Panc1 (cell line): ENCODE data around the gene SLC20A1. TPM values are rescaled to one million over a fixed set of nuclear protein-coding genes. Genes with fewer than 3 reads are reported as not detected.
A peak's percentile ranks its signal among the peaks of the same experiment; 100 is the strongest.
"Not testable (repeated sequence)": the region's sequence is repeated elsewhere in the genome, so short reads cannot be mapped to it uniquely, and the experiment has no call there.

Experiments
- ATAC-seq: fragments of 200-7000 bp; cut with Tn5 transposase; 2 replicates; pipeline ENCODE4 v1.9.1; 2020; ENCODE audit warnings: mild to moderate bottlenecking, moderate library complexity
- BruUV-seq: library from RNA; stranded (reverse); fragments of 400-500 nt; replicated peaks from 2 replicates; lab custom pipeline; 2021; lab: Mats Ljungman, UMichigan
- CTCF ChIA-PET: fragments of 300-600 bp; sonication (Branson Sonifier 250); formaldehyde crosslinking; loops from one replicate; lab custom pipeline; 2022; ENCODE audit warnings: antibody characterized with exemption; lab: Charles Lee
- POLR2A ChIA-PET: fragments of 300-600 bp; sonication (Branson Sonifier 250); formaldehyde crosslinking; loops from one replicate; lab custom pipeline; 2022; ENCODE audit warnings: antibody characterized with exemption; lab: Charles Lee
- DNase-seq: peaks from one replicate; pipeline ENCODE4 v3.0.0-alpha.2; 2010; ENCODE audit warnings: low read depth, low spot score
- H3K27ac ChIP-seq: 2 replicates; pipeline ENCODE4 v1.5.1; 2011; ENCODE audit warnings: mild to moderate bottlenecking, low read length, inconsistent platforms
- H3K27me3 ChIP-seq: fragments of 200-500 bp; sonication (Bioruptor generic); 2 replicates; pipeline ENCODE4 v1.6.0; 2014; ENCODE audit warnings: low read length, inconsistent platforms; ENCODE audit not compliant: control insufficient read depth, insufficient read depth
- H3K36me3 ChIP-seq: fragments of 200-500 bp; sonication (Bioruptor generic); 2 replicates; pipeline ENCODE4 v1.5.1; 2014; ENCODE audit warnings: inconsistent platforms, mild to moderate bottlenecking, low read length, moderate library complexity; ENCODE audit not compliant: control insufficient read depth, insufficient read depth
- H3K4me1 ChIP-seq: 2 replicates; pipeline ENCODE4 v1.5.1; 2011; ENCODE audit warnings: inconsistent platforms, mild to moderate bottlenecking, low read length, moderate library complexity; ENCODE audit not compliant: control insufficient read depth, insufficient read depth
- H3K4me3 ChIP-seq, 2 experiments: 2 replicates each; pipeline ENCODE4 v1.5.1; 2011 to 2012; ENCODE audit warnings: low read depth in 2 of 2, low read length in 2 of 2, mild to moderate bottlenecking in 2 of 2, inconsistent platforms in 1 of 2, moderate library complexity in 1 of 2
- H3K9me3 ChIP-seq: fragments of 200-500 bp; sonication (Bioruptor generic); 2 replicates; pipeline ENCODE4 v1.5.1; 2014; ENCODE audit warnings: low read depth, mild to moderate bottlenecking, inconsistent platforms, low read length, moderate library complexity; ENCODE audit not compliant: control insufficient read depth, insufficient read depth
- POLR2AphosphoS5 ChIP-seq: IDR thresholded peaks from 2 replicates; pipeline ENCODE4 v1.6.1; 2012; ENCODE audit warnings: mild to moderate bottlenecking, low read depth, low read length, moderate library complexity
- SIN3A ChIP-seq: IDR thresholded peaks from 2 replicates; pipeline ENCODE4 v1.6.1; 2012; ENCODE audit warnings: low read depth, mild to moderate bottlenecking, low read length, moderate library complexity, borderline replicate concordance; ENCODE audit not compliant: insufficient read depth
- TCF7L2 ChIP-seq: IDR thresholded peaks from 2 replicates; pipeline ENCODE4 v1.6.1; 2011; ENCODE audit warnings: mild to moderate bottlenecking, low read depth, low read length, inconsistent platforms
- in situ Hi-C: cut with HindIII; loops from 2 replicates; pipeline ENCODE4 v1.10.0; 2016; ENCODE audit warnings: low sequenced_read_pairs, low pct_unique_long_range_greater_than_20kb
- intact Hi-C: fragments of 100-400 bp; cut with micrococcal nuclease; formaldehyde crosslinking; loops from one replicate; pipeline ENCODE4 v1.10.0; 2022; ENCODE audit not compliant: unreplicated experiment
- total RNA-seq: library from RNA; stranded (reverse); gene quantifications from one replicate; pipeline ENCODE4 v1.2.1, GENCODE V29; 2021; ENCODE audit not compliant: unreplicated experiment
- TF ChIP-seq, protein P1 (sequence below), 2 experiments: IDR thresholded peaks; 2 replicates each; pipeline ENCODE4 v1.6.1; 2011 to 2012; ENCODE audit warnings: low read depth in 2 of 2, control low read depth in 1 of 2, low read length in 1 of 2, mild to moderate bottlenecking in 1 of 2, moderate library complexity in 1 of 2; ENCODE audit not compliant: insufficient read depth in 1 of 2
- TF ChIP-seq, protein P2 (sequence below): fragments of 450-650 bp; IDR thresholded peaks from 2 replicates; pipeline ENCODE4 v1.5.1; 2017; ENCODE audit warnings: mild to moderate bottlenecking

The SLC20A1 gene
- total RNA-seq, 1 experiment from 2014 or later = 72.0 TPM

DNA sequence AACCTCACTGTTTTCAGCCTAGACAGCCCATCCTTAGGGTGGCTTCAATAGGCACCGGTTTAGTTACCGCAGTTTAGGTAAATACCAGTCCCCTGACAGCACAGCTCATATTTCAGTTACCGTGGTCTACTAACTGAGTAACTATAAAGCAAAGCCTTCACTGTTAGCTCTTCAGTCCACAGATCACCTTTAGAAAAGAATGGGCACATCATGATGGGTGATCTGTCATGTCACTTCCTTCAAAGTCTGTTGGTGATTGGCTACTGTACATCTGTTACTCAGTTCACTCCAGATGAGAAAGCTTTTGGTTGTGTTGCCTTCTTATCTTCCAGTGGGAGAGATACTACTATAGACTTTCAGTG is 21.0 kb downstream of the SLC20A1 start:
- peaks cover 12% of the 10 kb centered on the region; the same call in 1 of the 2 replicates for H3K36me3 ChIP-seq
- H3K4me3 ChIP-seq = no peak overlapping the region
- H3K9me3 ChIP-seq = no peaks in the 10 kb centered on the region
- H3K27me3 ChIP-seq = no peaks in the 10 kb centered on the region
- no peaks in the 10 kb centered on the region for H3K4me1 ChIP-seq
- no peak for DNase-seq
- intact Hi-C loops (no loop called here), in situ Hi-C loops (no loop called here)
- peak; percentile 24; the same call in 1 of the 2 replicates for ATAC-seq
- POLR2A ChIA-PET = interaction anchor here (0.6 kb wide), 1 partner anchor 20 kb away, joined by 4 read pairs; no protein-coding TSS in a partner anchor
- BruUV-seq = no TSS peak
- no peak for TF ChIP-seq POLR2AphosphoS5
- TF ChIP-seq TCF7L2 = no peak
- TF ChIP-seq, protein P1, sequence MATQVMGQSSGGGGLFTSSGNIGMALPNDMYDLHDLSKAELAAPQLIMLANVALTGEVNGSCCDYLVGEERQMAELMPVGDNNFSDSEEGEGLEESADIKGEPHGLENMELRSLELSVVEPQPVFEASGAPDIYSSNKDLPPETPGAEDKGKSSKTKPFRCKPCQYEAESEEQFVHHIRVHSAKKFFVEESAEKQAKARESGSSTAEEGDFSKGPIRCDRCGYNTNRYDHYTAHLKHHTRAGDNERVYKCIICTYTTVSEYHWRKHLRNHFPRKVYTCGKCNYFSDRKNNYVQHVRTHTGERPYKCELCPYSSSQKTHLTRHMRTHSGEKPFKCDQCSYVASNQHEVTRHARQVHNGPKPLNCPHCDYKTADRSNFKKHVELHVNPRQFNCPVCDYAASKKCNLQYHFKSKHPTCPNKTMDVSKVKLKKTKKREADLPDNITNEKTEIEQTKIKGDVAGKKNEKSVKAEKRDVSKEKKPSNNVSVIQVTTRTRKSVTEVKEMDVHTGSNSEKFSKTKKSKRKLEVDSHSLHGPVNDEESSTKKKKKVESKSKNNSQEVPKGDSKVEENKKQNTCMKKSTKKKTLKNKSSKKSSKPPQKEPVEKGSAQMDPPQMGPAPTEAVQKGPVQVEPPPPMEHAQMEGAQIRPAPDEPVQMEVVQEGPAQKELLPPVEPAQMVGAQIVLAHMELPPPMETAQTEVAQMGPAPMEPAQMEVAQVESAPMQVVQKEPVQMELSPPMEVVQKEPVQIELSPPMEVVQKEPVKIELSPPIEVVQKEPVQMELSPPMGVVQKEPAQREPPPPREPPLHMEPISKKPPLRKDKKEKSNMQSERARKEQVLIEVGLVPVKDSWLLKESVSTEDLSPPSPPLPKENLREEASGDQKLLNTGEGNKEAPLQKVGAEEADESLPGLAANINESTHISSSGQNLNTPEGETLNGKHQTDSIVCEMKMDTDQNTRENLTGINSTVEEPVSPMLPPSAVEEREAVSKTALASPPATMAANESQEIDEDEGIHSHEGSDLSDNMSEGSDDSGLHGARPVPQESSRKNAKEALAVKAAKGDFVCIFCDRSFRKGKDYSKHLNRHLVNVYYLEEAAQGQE (IDR thresholded peaks at IDR 0.05; ENCODE audit: insufficient read depth in 1 of 2, low read depth in 2 of 2, low read length in 1 of 2) = no peak
- no peak for TF ChIP-seq SIN3A
- TF ChIP-seq, protein P2, sequence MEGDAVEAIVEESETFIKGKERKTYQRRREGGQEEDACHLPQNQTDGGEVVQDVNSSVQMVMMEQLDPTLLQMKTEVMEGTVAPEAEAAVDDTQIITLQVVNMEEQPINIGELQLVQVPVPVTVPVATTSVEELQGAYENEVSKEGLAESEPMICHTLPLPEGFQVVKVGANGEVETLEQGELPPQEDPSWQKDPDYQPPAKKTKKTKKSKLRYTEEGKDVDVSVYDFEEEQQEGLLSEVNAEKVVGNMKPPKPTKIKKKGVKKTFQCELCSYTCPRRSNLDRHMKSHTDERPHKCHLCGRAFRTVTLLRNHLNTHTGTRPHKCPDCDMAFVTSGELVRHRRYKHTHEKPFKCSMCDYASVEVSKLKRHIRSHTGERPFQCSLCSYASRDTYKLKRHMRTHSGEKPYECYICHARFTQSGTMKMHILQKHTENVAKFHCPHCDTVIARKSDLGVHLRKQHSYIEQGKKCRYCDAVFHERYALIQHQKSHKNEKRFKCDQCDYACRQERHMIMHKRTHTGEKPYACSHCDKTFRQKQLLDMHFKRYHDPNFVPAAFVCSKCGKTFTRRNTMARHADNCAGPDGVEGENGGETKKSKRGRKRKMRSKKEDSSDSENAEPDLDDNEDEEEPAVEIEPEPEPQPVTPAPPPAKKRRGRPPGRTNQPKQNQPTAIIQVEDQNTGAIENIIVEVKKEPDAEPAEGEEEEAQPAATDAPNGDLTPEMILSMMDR = no peak; the same call in 1 of the 2 replicates
- CTCF ChIA-PET = interaction anchor here (1.2 kb wide), 1 partner anchor 60 kb away, joined by 3 read pairs; no protein-coding TSS in a partner anchor
- no peak overlapping the region for H3K27ac ChIP-seq

DNA sequence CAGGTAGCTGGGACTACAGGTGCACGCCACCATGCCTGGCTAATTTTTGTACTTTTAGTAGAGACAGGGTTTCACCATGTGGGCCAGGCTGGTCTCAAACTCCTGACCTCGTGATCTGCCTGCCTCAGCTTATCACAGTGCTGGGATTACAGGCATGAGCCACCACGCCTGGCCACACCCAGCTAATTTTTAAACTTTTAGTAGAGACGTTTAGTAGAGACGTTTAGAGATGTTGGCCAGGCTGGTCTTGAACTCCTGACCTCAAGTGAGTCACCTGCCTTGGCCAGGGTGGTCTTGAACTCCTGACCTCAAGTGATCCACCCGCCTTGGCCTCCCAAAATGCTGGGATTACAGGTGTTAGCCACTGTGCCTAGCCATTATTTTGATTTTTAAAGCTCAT is 21.8 kb downstream of the SLC20A1 start:
- H3K4me3 ChIP-seq, H3K9me3 ChIP-seq, BruUV-seq, DNase-seq, in situ Hi-C loops, H3K27me3 ChIP-seq, H3K36me3 ChIP-seq, intact Hi-C loops, H3K4me1 ChIP-seq, H3K27ac ChIP-seq, ATAC-seq, CTCF ChIA-PET: not testable (repeated sequence)
- POLR2A ChIA-PET = interaction anchor here (0.6 kb wide), 3 partner anchors 150 to 489 kb away, joined by 3 to 6 read pairs (median 3); no protein-coding TSS in a partner anchor

DNA sequence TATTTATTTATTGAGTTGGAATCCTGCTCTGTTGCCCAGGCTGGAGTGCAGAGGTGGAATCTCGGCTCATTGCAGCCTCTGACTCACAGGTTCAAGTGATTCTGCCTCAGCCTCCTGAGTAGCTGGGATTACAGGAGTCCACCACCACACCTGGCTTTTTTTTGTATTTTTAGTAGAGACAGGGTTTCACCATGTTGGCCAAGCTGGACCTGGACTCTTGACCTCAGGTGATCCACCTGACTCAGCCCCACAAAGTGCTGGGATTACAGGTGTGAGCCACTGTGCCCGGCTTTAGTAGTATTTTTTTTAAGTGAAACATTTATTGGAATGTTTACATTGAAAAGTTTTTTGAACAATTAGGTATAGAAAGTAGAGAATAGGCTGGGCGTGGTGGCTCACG is 23.9 kb downstream of the SLC20A1 start:
- Histone ChIP-seq H3K9me3 (no peaks in the 10 kb centered on the region), H3K4me3 (no peak overlapping the region), H3K36me3 (no peaks in the 10 kb centered on the region), H3K27me3 (no peaks in the 10 kb centered on the region), H3K27ac (no peak overlapping the region), H3K4me1 (no peaks in the 10 kb centered on the region)
- BruUV-seq = no TSS peak
- no peak for DNase-seq
- TF ChIP-seq, protein P2 = no peak
- TF ChIP-seq POLR2AphosphoS5 = no peak
- TF ChIP-seq SIN3A = no peak
- TF ChIP-seq, protein P1 (IDR thresholded peaks at IDR 0.05; ENCODE audit: insufficient read depth in 1 of 2, low read depth in 2 of 2, low read length in 1 of 2) = no peak
- no peak for TF ChIP-seq TCF7L2
- CTCF ChIA-PET = no interaction called here
- intact Hi-C loops (no loop called here), in situ Hi-C loops (no loop called here)
- POLR2A ChIA-PET = no interaction called here
- ATAC-seq = no peak
